GM12873 (cell line): ENCODE measurements around the gene CYTH2.
A peak's percentile ranks its signal among the peaks of the same experiment; 100 is the strongest.

Source experiments
- CTCF ChIP-seq: IDR thresholded peaks from 2 replicates; pipeline ENCODE4 v1.5.1; 2012; ENCODE audit warnings: low read depth, mild to moderate bottlenecking, moderate library complexity, low read length, control low read depth; ENCODE audit not compliant: insufficient read depth; ENCODE audit errors: missing control alignments

Gene CYTH2, protein sequence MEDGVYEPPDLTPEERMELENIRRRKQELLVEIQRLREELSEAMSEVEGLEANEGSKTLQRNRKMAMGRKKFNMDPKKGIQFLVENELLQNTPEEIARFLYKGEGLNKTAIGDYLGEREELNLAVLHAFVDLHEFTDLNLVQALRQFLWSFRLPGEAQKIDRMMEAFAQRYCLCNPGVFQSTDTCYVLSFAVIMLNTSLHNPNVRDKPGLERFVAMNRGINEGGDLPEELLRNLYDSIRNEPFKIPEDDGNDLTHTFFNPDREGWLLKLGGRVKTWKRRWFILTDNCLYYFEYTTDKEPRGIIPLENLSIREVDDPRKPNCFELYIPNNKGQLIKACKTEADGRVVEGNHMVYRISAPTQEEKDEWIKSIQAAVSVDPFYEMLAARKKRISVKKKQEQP

GRCh38 chr19:48469289-48469881 is at the start of gene CYTH2:
Gene CYTH2, plus strand, starts transcription at chr19:48469369. Its CDS starts 139 bp downstream, at chr19:48469508.
- TF ChIP-seq CTCF: no peak

- no peak for TF ChIP-seq CTCF
These were observed 47.6 kb upstream of the CYTH2 start for GRCh38 chr19:48421548-48421947.

DNA sequence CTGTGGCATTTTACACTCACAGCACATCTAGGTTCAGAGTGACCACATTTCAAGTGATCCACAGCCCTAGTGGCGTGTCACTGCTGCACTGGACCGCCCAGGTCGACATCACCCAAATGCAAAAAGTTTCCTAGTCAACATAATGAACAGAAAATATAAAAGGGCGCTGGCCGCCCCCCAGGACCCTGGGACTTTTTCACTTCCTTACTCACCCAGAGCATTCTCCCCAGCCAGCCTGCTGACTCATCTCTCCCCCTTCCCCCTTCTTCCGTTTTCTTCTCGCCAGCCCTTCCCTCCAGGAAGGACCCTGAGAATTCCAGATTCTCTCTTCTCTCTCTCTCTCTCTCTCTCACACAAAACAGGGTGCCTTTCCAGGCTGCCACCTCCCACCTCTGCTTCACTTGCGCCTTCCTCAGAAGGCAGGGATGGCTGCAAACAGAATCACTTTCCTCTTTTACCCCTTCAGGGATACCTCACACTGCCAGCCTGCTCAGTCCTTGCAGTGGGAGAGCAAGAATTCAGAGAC is 44.4 kb upstream of the CYTH2 start:
- TF ChIP-seq CTCF: peak; percentile 11

DNA sequence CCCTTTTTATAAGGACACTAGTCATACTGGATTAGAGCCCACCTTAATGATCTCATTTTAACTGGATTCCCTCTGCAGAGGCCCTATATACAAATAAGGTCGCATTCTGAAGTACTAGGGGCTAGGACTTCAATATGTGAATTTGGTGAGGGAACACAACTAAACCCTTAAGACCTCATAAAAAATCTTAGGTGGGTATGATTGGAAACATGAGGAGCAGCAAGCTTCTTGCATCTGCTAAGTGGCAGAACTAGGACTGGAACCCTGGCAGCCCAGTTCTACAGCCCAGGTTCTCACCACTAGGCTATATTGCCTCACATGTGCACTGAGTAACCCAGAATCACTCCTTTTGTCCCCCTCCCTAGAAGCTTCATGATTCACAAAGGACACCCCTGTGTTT is 40.5 kb upstream of the CYTH2 start:
- TF ChIP-seq CTCF: no peak

DNA sequence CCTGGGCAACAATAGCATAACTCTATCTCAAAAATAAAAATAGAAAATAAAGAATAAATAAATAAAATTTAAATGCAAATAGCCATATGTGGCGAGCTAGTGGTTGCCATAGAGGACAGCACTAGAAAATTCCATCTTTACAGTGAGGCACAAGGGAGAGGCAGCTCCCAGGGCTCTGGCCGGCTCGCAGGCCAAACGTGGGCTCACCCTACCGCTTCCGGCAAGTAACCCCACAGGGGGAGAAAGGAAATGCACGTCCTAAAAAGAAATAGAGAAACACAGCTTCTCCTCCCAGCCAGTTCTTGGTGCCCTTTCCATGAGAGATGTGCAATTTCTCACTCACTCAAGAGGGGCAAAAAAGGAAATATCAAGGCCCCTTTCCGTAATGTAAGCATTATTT is 35.8 kb upstream of the CYTH2 start:
- TF ChIP-seq CTCF: peak; percentile 16

DNA sequence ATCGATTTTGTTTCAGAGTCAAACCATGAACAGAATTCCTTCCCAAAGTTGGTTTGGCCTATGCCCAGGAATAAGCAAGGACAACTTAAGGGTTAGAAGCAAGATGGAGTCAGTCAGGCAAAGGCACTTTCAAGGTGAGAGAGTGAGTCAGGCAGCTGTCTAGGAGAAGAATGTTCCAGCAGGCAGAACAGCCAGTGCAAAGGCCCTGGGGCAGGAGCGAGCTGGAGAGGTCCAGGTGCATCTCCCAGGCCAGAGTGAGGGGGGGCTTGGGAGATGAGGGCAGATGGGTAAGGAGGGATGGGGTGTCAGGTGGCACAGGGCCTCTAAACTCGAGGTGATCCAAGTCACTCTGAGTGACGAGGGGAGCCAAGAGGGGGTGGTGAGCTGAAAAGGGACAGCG is 32.6 kb upstream of the CYTH2 start:
- TF ChIP-seq CTCF: no peak

- TF ChIP-seq CTCF: no peak
These were observed 27.7 kb upstream of the CYTH2 start for GRCh38 chr19:48441360-48442050.
